Measurements from ENCODE around the gene PDE9A. TPM values are rescaled to one million over a fixed set of nuclear protein-coding genes. Genes with fewer than 3 reads are reported as not detected.
"Not testable (repeated sequence)": the region's sequence is repeated elsewhere in the genome, so short reads cannot be mapped to it uniquely, and the experiment has no call there.

Gene PDE9A
- total RNA-seq, 3 donors from 2014 or later: 0.90 to 4.7 (median 2.5) TPM

DNA sequence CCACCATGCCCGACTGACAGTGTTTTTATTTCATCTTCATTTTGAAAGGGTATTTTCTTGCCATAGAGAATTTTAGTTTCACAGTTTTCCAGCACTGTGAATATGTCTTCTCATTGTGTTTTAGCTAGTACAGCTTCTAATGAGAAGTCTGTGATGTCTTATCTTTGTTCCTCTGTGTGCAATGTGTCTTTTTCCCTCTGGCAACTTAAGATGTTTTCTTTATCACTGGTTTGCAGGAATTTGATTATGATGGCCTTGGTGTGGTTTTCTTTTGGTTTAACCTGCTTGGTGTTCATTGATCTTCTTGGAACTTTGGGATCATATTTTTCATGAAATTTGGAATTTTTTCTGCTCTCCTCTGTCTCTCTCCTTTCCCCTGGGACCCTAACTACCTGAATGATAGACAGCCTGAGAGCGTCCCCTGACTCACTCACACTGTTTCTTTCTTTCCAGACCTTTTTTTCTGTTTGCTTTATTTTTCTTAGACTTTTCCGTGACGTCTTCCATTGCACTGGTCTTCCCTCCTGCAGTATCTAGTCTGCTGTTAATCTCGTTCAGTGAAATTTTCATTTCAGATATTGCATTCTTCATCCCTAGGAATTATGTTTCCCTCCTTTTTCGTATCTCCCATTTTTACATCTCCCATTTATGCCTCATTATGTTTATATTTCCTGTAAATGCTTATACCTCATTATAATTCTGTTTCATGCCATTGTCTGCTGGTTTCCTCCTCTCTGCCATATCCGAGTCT is 48.5 kb downstream of the PDE9A start:
- ATAC-seq: no peak

DNA sequence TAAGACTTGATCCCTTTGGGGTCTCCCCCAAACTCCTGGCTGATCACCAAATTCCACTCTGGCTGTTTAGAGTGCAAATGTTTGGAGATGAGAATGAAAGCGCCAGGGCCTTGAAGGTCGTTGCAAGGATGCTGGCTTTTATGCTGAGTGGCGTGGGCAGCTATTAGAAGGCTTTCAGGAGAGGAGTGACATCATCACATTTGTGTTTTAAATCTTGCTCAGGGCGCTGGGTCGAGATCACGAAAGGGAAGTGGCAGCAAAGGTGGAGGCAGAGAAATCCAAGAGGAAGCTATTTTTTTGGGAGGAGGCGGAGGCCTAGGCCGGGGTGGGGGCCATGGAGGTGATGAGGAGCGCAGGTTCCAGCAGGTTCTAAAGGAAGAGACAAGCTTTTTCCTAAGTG is 49.3 kb downstream of the PDE9A start:
- ATAC-seq (no peak), DNase-seq (no peak)
- Mint-ChIP-seq H3K4me1 (ENCODE audit: low read depth) (no peaks in the 10 kb centered on the region), H3K36me3 (ENCODE audit: insufficient read depth) (peaks cover 7% of the 10 kb centered on the region), H3K9me3 (no peaks in the 10 kb centered on the region), H3K4me3 (no peak overlapping the region), H3K27me3 (ENCODE audit: low read depth) (no peaks in the 10 kb centered on the region)

More for the DNA sequence above, 48.5 kb downstream of the PDE9A start:
- Mint-ChIP-seq H3K9me3 (no peaks in the 10 kb centered on the region), H3K4me3 (no peak overlapping the region), H3K27me3 (ENCODE audit: low read depth) (no peaks in the 10 kb centered on the region), H3K4me1 (ENCODE audit: low read depth) (no peaks in the 10 kb centered on the region), H3K36me3 (ENCODE audit: insufficient read depth) (peaks cover 10% of the 10 kb centered on the region)
- DNase-seq: no peak

- H3K4me1 Mint-ChIP-seq (ENCODE audit: low read depth): no peaks in the 10 kb centered on the region
- H3K9me3 Mint-ChIP-seq: no peaks in the 10 kb centered on the region
- no peak for ATAC-seq
- DNase-seq: no peak
- H3K36me3 Mint-ChIP-seq (ENCODE audit: insufficient read depth): peaks cover 5% of the 10 kb centered on the region
- no peaks in the 10 kb centered on the region for H3K27me3 Mint-ChIP-seq (ENCODE audit: low read depth)
- H3K4me3 Mint-ChIP-seq: no peak overlapping the region
These were observed 49.9 kb downstream of the PDE9A start for GRCh38 chr21:42703136-42703908.

DNA sequence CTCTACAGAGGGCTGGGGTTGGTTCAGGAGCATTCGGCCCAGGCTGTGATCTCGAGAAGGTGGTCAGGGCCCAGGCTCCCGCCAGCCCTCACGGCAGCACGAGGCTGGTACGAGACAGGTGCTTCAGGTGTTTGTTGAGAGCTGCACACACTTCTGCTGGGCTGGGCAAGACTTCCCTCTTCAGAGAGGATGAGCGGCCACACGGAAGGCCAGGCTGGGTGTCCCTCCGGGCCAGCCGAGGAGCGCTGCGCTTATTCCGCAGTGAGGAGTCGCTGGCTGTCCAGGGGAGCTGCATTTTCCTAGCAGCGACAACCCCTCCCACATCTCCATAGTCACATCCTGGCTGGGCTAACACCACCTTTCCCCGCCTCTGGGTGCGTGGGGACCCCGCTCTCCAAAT is 50.5 kb downstream of the PDE9A start:
- DNase-seq (no peak), ATAC-seq (no peak)
- Mint-ChIP-seq H3K36me3 (ENCODE audit: insufficient read depth) (peaks cover 5% of the 10 kb centered on the region), H3K4me1 (ENCODE audit: low read depth) (no peaks in the 10 kb centered on the region), H3K4me3 (no peak overlapping the region), H3K27me3 (ENCODE audit: low read depth) (no peaks in the 10 kb centered on the region), H3K9me3 (no peaks in the 10 kb centered on the region)

DNA sequence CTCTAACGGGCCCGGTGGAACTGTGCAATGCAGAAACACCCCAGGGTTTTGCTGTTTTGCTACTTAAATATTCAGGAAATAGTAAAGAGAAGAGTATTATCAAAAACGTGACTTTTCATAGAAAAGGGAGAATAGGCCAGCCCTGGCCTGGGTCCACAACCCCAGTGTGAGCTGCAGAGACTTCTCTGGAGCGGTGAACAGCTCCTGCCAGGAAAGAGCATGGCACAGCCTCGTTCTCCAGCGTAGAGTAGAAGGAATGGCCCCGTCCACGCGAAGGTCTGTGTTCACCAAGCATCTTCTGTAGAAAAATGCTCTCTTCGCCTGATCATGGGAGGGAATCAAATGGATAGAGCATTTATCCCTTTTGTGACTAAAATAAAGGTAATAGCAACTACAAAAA is 51.4 kb downstream of the PDE9A start:
- DNase-seq: no peak
- Mint-ChIP-seq H3K27me3 (ENCODE audit: low read depth) (no peaks in the 10 kb centered on the region), H3K4me3 (no peak overlapping the region), H3K9me3 (no peaks in the 10 kb centered on the region), H3K36me3 (ENCODE audit: insufficient read depth) (peaks cover 5% of the 10 kb centered on the region), H3K4me1 (ENCODE audit: low read depth) (no peaks in the 10 kb centered on the region)
- no peak for ATAC-seq

- no peak for DNase-seq
- no peaks in the 10 kb centered on the region for H3K4me1 Mint-ChIP-seq (ENCODE audit: low read depth)
- H3K27me3 Mint-ChIP-seq (ENCODE audit: low read depth): no peaks in the 10 kb centered on the region
- peaks cover 5% of the 10 kb centered on the region for H3K36me3 Mint-ChIP-seq (ENCODE audit: insufficient read depth)
- no peak for ATAC-seq
- H3K4me3 Mint-ChIP-seq: no peak overlapping the region
- H3K9me3 Mint-ChIP-seq: no peaks in the 10 kb centered on the region
These were observed 51.9 kb downstream of the PDE9A start for GRCh38 chr21:42705346-42705745.

DNA sequence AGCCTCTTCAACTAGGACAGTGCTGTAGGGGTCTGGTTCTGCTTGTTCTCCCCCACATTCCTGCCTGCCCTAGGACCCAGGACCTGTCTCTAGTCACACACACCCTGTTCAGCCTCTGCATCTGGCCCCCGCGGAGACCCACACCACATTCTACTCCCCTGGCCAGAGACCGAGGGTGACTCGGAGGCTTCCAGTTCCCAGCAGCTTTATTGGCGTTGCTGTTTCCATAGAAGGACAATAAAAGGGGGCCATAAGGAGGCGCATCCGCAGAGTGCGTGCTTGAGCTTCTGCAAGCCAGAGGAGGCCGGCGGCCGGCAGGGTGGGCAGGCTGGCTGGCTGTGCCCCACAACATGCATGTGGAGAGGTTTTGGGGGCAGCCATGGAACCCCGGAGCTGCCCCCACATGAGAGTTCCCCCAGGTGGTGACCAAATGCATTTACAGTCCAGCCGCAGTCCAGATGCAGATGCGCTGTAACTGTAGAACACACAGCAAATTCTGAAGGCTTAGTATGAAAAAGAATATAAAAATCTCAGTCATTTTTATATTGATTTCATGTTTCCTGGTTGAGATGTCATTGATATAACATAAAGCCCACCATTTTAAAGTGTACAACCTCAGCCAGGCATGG is 52.4 kb downstream of the PDE9A start:
- Mint-ChIP-seq H3K27me3 (ENCODE audit: low read depth) (no peaks in the 10 kb centered on the region), H3K36me3 (ENCODE audit: insufficient read depth) (peaks cover 5% of the 10 kb centered on the region), H3K4me1 (ENCODE audit: low read depth) (no peaks in the 10 kb centered on the region), H3K9me3 (no peaks in the 10 kb centered on the region), H3K4me3 (no peak overlapping the region)
- ATAC-seq (no peak), DNase-seq (no peak)

DNA sequence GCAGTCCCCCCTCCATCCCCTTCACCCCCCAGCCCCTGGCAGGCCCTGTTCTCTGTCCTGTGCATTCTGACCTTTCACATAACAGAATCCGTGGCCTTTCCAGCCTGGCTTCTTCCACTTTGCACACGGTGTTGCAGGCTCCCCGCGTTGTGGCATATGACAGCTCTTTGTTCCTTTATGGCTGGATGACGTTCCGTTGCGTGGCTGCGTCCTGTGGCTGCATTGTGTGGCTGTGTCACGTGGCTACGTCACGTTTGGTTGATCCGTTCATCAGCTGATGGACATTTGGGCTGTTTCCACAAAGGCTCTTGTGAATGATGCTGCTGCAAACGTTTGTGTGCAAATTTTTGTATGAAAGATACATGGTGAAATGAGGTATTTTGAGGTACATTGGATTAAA is 53.3 kb downstream of the PDE9A start:
- no peaks in the 10 kb centered on the region for H3K27me3 Mint-ChIP-seq (ENCODE audit: low read depth)
- no peak overlapping the region for H3K4me3 Mint-ChIP-seq
- H3K9me3 Mint-ChIP-seq: no peaks in the 10 kb centered on the region
- H3K4me1 Mint-ChIP-seq (ENCODE audit: low read depth): no peaks in the 10 kb centered on the region
- DNase-seq: no peak
- peaks cover 5% of the 10 kb centered on the region for H3K36me3 Mint-ChIP-seq (ENCODE audit: insufficient read depth)
- ATAC-seq: no peak

DNA sequence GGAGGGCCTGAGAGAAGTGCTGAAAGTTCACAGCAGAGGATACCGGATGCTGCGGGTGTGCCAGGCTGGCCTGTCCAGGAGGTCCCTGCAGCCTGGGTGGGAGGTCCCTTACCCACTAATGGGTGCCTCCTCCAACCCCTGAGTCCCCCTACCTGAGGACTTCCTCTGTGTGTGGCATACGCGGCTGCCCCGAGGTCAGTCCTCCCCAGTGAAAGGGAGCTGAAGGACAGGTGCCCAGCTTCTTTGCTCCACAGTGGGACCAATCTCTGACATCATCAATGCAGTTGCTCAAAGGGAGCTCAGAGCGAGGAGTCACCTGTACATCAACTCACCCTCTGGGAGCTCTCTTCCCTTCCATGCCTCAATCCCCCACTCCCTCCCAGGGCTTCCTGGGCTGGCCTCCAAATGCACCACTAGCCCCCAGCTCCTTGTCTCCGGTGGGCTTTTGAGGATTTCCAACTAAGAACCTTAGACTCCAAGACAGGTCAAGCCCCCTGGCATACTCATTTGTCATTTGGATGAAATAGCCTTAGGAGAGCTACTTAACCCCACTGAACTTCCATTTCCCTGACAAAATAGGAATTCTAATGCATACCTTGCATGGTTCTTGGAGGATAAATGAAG is 53.9 kb downstream of the PDE9A start:
- no peaks in the 10 kb centered on the region for H3K36me3 Mint-ChIP-seq (ENCODE audit: insufficient read depth)
- H3K4me1 Mint-ChIP-seq (ENCODE audit: low read depth): no peaks in the 10 kb centered on the region
- DNase-seq (no peak), ATAC-seq (no peak)
- no peaks in the 10 kb centered on the region for H3K27me3 Mint-ChIP-seq (ENCODE audit: low read depth)
- no peaks in the 10 kb centered on the region for H3K9me3 Mint-ChIP-seq
- H3K4me3 Mint-ChIP-seq: no peak overlapping the region

DNA sequence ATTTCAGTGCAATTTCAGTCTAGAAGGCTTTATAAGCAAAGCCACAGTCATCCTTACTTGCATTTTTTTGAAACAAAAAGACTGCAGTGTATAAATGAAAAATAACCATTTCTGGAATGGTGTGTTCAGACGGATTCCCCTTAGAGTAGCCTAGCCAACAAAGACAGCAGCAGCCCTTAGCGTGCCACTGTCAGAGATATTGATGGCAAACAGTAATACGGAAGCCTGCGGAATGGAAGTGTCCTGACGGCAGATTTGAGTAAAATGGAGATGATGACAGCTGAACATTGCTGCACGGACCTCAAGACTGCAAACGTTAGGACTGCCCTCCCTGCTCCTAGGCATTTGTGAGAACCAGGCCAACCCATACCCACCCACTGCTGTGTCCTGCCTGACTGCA is 54.7 kb downstream of the PDE9A start:
- Mint-ChIP-seq H3K4me3 (no peak overlapping the region), H3K4me1 (ENCODE audit: low read depth) (no peaks in the 10 kb centered on the region), H3K36me3 (ENCODE audit: insufficient read depth) (no peaks in the 10 kb centered on the region), H3K27me3 (ENCODE audit: low read depth) (no peaks in the 10 kb centered on the region), H3K9me3 (no peaks in the 10 kb centered on the region)
- ATAC-seq (no peak), DNase-seq (no peak)

GRCh38 chr21:42708916-42709315 is 55.5 kb downstream of the PDE9A start:
- not testable (repeated sequence) for H3K4me1 Mint-ChIP-seq (ENCODE audit: low read depth); H3K9me3 Mint-ChIP-seq; ATAC-seq; H3K36me3 Mint-ChIP-seq (ENCODE audit: insufficient read depth); H3K4me3 Mint-ChIP-seq; H3K27me3 Mint-ChIP-seq (ENCODE audit: low read depth); DNase-seq

DNA sequence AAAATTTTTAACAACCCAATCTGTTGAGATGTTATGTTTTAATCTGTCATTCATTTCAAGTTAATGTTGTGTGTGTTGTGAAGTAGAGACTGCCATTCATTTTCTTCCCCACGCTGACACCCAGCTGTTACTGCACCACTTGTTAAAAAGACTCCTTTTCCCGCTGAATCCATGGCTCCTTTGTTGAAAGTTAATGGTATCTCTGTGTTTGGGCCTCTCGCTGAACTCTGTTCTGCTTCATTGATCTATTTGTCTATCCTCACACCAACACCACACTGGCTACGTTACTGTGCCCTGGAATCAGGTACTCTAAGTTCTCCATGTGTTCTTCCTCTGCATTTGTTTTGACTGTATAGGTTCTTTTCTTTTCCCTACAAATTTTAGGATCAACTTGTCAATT is 58.2 kb downstream of the PDE9A start:
- no peaks in the 10 kb centered on the region for H3K9me3 Mint-ChIP-seq
- H3K4me1 Mint-ChIP-seq (ENCODE audit: low read depth): no peaks in the 10 kb centered on the region
- no peaks in the 10 kb centered on the region for H3K27me3 Mint-ChIP-seq (ENCODE audit: low read depth)
- H3K4me3 Mint-ChIP-seq: no peak overlapping the region
- DNase-seq (no peak), ATAC-seq (no peak)
- peaks cover 4% of the 10 kb centered on the region for H3K36me3 Mint-ChIP-seq (ENCODE audit: insufficient read depth)

- not testable (repeated sequence) for H3K4me3 Mint-ChIP-seq; H3K9me3 Mint-ChIP-seq; DNase-seq; H3K27me3 Mint-ChIP-seq (ENCODE audit: low read depth); ATAC-seq; H3K36me3 Mint-ChIP-seq (ENCODE audit: insufficient read depth); H3K4me1 Mint-ChIP-seq (ENCODE audit: low read depth)
These were observed 62.0 kb downstream of the PDE9A start for GRCh38 chr21:42715427-42715826.

- no peaks in the 10 kb centered on the region for H3K9me3 Mint-ChIP-seq
These were observed 62.7 kb downstream of the PDE9A start for GRCh38 chr21:42716074-42716473.

More at GRCh38 chr21:42716074-42716473, 62.7 kb downstream of the PDE9A start:
- H3K4me1 Mint-ChIP-seq (ENCODE audit: low read depth): no peaks in the 10 kb centered on the region
- ATAC-seq: no peak
- no peak overlapping the region for H3K4me3 Mint-ChIP-seq
- no peaks in the 10 kb centered on the region for H3K27me3 Mint-ChIP-seq (ENCODE audit: low read depth)
- no peak for DNase-seq
- peaks cover 9% of the 10 kb centered on the region for H3K36me3 Mint-ChIP-seq (ENCODE audit: insufficient read depth)

Measured in activated T-cell treated with anti-CD3 and anti-CD28 coated beads, Interleukin-2, amount 50 U/mL, for 4 hours (primary cell).